ENCODE data around the gene OGN. TPM values are rescaled to one million over a fixed set of nuclear protein-coding genes. Genes with fewer than 3 reads are reported as not detected.

OGN gene
- total and polyA plus RNA-seq, 2 donors from 2014 or later = 2.0 to 3.8 TPM

DNA sequence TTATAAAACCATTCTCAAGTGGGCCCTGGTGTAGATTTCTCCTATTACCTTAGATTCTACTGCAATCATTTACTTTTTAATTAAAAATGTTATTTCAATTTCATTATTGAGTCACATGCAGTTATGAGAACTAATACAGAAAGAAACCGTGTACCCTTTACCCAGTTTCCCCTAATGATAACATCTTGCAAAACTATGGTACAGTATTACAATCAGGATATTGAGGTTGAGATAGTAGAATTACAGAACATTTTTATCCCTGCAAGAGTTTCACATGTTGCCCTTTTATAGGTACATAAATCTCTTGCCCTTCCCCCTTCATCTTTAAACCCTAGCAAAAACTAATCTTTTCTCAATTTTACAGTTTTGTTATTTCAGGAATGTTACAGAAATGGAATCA is 30.9 kb upstream of the OGN start:
- Histone ChIP-seq H3K9ac (ENCODE audit: low read length in 3 of 3) (no peak overlapping the region), H3K9me3 (ENCODE audit: control insufficient read depth in 2 of 3, insufficient read depth in 1 of 3, low read length in 3 of 3) (no peaks in the 10 kb centered on the region), H3K36me3 (ENCODE audit: control insufficient read depth in 2 of 3, insufficient read depth in 3 of 3, low read length in 3 of 3) (no peaks in the 10 kb centered on the region), H3K4me3 (ENCODE audit: low read length in 3 of 3) (no peak overlapping the region), H3K4me1 (ENCODE audit: control insufficient read depth in 2 of 3, insufficient read depth in 2 of 3, low read depth in 1 of 3, low read length in 3 of 3) (no peaks in the 10 kb centered on the region), H3K27me3 (ENCODE audit: control insufficient read depth, insufficient read depth, low read length) (no peaks in the 10 kb centered on the region), H3K27ac (ENCODE audit: low read depth in 2 of 2, low read length in 2 of 2) (no peak overlapping the region)
- no peak for DNase-seq
- TF ChIP-seq, protein P1, sequence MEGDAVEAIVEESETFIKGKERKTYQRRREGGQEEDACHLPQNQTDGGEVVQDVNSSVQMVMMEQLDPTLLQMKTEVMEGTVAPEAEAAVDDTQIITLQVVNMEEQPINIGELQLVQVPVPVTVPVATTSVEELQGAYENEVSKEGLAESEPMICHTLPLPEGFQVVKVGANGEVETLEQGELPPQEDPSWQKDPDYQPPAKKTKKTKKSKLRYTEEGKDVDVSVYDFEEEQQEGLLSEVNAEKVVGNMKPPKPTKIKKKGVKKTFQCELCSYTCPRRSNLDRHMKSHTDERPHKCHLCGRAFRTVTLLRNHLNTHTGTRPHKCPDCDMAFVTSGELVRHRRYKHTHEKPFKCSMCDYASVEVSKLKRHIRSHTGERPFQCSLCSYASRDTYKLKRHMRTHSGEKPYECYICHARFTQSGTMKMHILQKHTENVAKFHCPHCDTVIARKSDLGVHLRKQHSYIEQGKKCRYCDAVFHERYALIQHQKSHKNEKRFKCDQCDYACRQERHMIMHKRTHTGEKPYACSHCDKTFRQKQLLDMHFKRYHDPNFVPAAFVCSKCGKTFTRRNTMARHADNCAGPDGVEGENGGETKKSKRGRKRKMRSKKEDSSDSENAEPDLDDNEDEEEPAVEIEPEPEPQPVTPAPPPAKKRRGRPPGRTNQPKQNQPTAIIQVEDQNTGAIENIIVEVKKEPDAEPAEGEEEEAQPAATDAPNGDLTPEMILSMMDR (IDR thresholded peaks at IDR 0.05; ENCODE audit: borderline replicate concordance, extremely low read depth, insufficient read depth) = no peak
- no peak for FAIRE-seq
- intact Hi-C loops (cut with DNase I) = no loop called here

DNA sequence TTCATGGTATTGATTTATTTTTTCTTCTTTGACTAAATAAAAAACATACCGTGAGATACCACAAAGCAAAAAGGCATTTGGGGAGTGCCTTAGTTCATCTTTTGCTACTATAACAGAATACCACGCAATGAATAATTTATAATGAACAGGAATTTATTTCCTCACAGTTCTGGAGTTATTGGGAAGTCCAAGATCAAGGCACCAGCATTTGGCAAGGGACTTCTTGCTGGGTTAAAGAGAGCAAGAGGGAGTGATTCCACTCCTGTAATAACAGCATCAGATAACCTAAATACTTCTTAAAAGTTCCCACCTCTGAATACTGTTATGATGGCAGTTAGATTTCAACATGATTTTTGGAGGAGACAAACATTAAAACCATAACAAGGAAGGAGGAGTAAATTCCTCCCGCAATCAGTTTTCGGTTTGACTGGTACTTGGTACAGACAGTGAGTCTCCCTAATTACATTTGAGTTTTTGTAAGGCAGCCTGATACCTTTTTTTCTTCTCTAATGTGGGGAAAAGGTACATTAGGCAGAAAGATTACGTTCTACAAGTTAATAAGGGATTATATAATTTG is 28.7 kb upstream of the OGN start:
- no peaks in the 10 kb centered on the region for H3K36me3 ChIP-seq (ENCODE audit: control insufficient read depth in 2 of 3, insufficient read depth in 3 of 3, low read length in 3 of 3)
- H3K4me1 ChIP-seq (ENCODE audit: control insufficient read depth in 2 of 3, insufficient read depth in 2 of 3, low read depth in 1 of 3, low read length in 3 of 3) = no peaks in the 10 kb centered on the region
- no peaks in the 10 kb centered on the region for H3K27me3 ChIP-seq (ENCODE audit: control insufficient read depth, insufficient read depth, low read length)
- H3K9ac ChIP-seq (ENCODE audit: low read length in 3 of 3) = no peak overlapping the region
- no peak overlapping the region for H3K4me3 ChIP-seq (ENCODE audit: low read length in 3 of 3)
- no peak overlapping the region for H3K27ac ChIP-seq (ENCODE audit: low read depth in 2 of 2, low read length in 2 of 2)
- intact Hi-C loops (cut with DNase I) = no loop called here
- TF ChIP-seq, protein P1 (IDR thresholded peaks at IDR 0.05; ENCODE audit: borderline replicate concordance, extremely low read depth, insufficient read depth) = no peak
- no peaks in the 10 kb centered on the region for H3K9me3 ChIP-seq (ENCODE audit: control insufficient read depth in 2 of 3, insufficient read depth in 1 of 3, low read length in 3 of 3)
- DNase-seq (no peak), FAIRE-seq (no peak)

DNA sequence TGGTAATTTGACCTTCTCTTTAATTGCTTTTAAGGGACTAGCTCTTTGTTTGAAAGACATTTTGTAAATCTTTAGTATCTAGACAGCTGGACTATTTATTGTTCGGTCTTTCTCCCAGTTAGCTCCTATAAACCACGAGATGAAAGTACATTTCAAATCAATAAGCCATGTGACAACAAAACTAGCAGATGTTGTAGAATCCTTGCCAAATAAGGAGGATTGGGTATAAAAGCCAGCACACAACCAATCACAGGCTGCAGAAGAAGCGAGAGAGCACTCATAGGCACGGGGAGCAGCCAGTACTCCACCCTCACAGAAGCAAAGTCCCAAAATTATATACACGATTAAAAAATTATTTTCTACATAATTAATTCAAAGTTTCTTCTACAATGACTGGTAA is 28.0 kb upstream of the OGN start:
- no peaks in the 10 kb centered on the region for H3K27me3 ChIP-seq (ENCODE audit: control insufficient read depth, insufficient read depth, low read length)
- H3K9ac ChIP-seq (ENCODE audit: low read length in 3 of 3) = no peak overlapping the region
- intact Hi-C loops (cut with DNase I) = no loop called here
- FAIRE-seq = no peak
- no peaks in the 10 kb centered on the region for H3K4me1 ChIP-seq (ENCODE audit: control insufficient read depth in 2 of 3, insufficient read depth in 2 of 3, low read depth in 1 of 3, low read length in 3 of 3)
- no peaks in the 10 kb centered on the region for H3K9me3 ChIP-seq (ENCODE audit: control insufficient read depth in 2 of 3, insufficient read depth in 1 of 3, low read length in 3 of 3)
- no peak overlapping the region for H3K4me3 ChIP-seq (ENCODE audit: low read length in 3 of 3)
- H3K27ac ChIP-seq (ENCODE audit: low read depth in 2 of 2, low read length in 2 of 2) = no peak overlapping the region
- DNase-seq = peak in 2 of 5 donors; percentile 16 to 80
- TF ChIP-seq, protein P1 (IDR thresholded peaks at IDR 0.05; ENCODE audit: borderline replicate concordance, extremely low read depth, insufficient read depth) = no peak
- no peaks in the 10 kb centered on the region for H3K36me3 ChIP-seq (ENCODE audit: control insufficient read depth in 2 of 3, insufficient read depth in 3 of 3, low read length in 3 of 3)

DNA sequence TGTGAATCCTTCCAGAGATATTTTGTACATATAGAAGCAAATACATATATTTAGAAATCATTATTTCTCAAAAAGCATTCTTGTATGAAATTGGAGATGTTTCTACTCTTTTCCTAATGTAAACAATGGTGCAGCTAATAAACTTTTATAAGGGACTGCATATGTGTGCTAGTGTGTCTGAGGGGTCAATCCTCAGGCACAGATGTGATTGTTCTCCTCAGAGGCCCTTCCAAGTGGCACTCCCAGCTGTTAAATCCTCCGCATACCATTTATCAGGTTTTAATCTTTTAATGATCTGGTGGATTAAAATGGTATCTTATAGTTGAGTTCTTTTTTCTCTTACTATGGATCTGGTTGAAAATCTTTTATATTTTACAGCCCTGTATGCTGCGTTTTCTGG is 25.5 kb upstream of the OGN start:
- no peak for DNase-seq
- intact Hi-C loops (cut with DNase I) = no loop called here

More for the DNA sequence above, 25.5 kb upstream of the OGN start:
- H3K9ac ChIP-seq (ENCODE audit: low read length in 3 of 3) = no peak overlapping the region
- FAIRE-seq = no peak
- no peaks in the 10 kb centered on the region for H3K27me3 ChIP-seq (ENCODE audit: control insufficient read depth, insufficient read depth, low read length)
- TF ChIP-seq, protein P1 (IDR thresholded peaks at IDR 0.05; ENCODE audit: borderline replicate concordance, extremely low read depth, insufficient read depth) = no peak
- H3K4me1 ChIP-seq (ENCODE audit: control insufficient read depth in 2 of 3, insufficient read depth in 2 of 3, low read depth in 1 of 3, low read length in 3 of 3) = no peaks in the 10 kb centered on the region
- H3K27ac ChIP-seq (ENCODE audit: low read depth in 2 of 2, low read length in 2 of 2) = no peak overlapping the region
- H3K4me3 ChIP-seq (ENCODE audit: low read length in 3 of 3) = no peak overlapping the region
- no peaks in the 10 kb centered on the region for H3K9me3 ChIP-seq (ENCODE audit: control insufficient read depth in 2 of 3, insufficient read depth in 1 of 3, low read length in 3 of 3)
- no peaks in the 10 kb centered on the region for H3K36me3 ChIP-seq (ENCODE audit: control insufficient read depth in 2 of 3, insufficient read depth in 3 of 3, low read length in 3 of 3)

All from kidney (tissue), 14 donors.